Stomach (tissue), 9 donors: ENCODE measurements around the gene KLHL30. TPM values are rescaled to one million over a fixed set of nuclear protein-coding genes. Genes with fewer than 3 reads are reported as not detected.

Source experiments
- DNase-seq, 2 donors: peaks; one replicate each; pipeline versions ENCODE4 v3.0.0 to v3.0.0-alpha.2; 2013 to 2019
- H3K27ac ChIP-seq, 5 donors: fragments of 200-600 bp in 4 of 5; sonication (generic) in 4 of 5; one replicate each; pipeline ENCODE4 v1.5.1; 2013 to 2019; ENCODE audit warnings: mild to moderate bottlenecking in 1 of 5, moderate library complexity in 1 of 5
- H3K27me3 ChIP-seq, 3 donors: fragments of 200-600 bp; sonication (generic); one replicate each; pipeline ENCODE4 v1.5.1; 2017 to 2019; ENCODE audit warnings: mixed run types in 1 of 3
- H3K36me3 ChIP-seq, 4 donors: fragments of 200-600 bp; sonication (generic); 1 replicate in 3 of 4; 2 replicates in 1 of 4; pipeline ENCODE4 v1.5.1; 2016 to 2019
- H3K4me1 ChIP-seq, 4 donors: fragments of 200-600 bp; sonication (generic); one replicate each; pipeline ENCODE4 v1.5.1; 2016 to 2019
- H3K4me3 ChIP-seq, 4 donors: fragments of 200-600 bp; sonication (generic) in 3 of 4; one replicate each; pipeline ENCODE4 v1.5.1; 2016 to 2019; ENCODE audit warnings: mild to moderate bottlenecking in 1 of 4
- H3K9me3 ChIP-seq, 4 donors: fragments of 200-600 bp; sonication (generic); one replicate each; pipeline ENCODE4 v1.5.1; 2016 to 2019
- EP300 ChIP-seq: sonication (generic); formaldehyde crosslinking; IDR thresholded peaks from one replicate; pipeline ENCODE4 v1.6.1; 2017; ENCODE audit warnings: antibody characterized with exemption
- POLR2A ChIP-seq, 4 donors: fragments of 450-650 bp; IDR thresholded peaks; one replicate each; pipeline ENCODE4 v1.6.1; 2016; ENCODE audit warnings: antibody characterized with exemption in 4 of 4, control low read depth in 2 of 4, mild to moderate bottlenecking in 1 of 4, moderate library complexity in 1 of 4
- POLR2AphosphoS5 ChIP-seq, 3 donors: sonication (generic); formaldehyde crosslinking; IDR thresholded peaks; one replicate each; pipeline ENCODE4 v1.6.1; 2016; ENCODE audit warnings: antibody characterized with exemption in 3 of 3
- WGBS, 5 donors: extraction: QIAGEN DNeasy Blood & Tissue Kit in 3 of 5; methylation state at CpG; one replicate each; pipeline versions ENCODE4 v1.1.5 to v1.1.7; 2013 to 2018; 5-methylcytosine and 5-hydroxymethylcytosine counted together
- intact Hi-C: fragments of 100-400 bp; cut with DNase I; formaldehyde crosslinking; loops from one replicate; pipeline ENCODE4 v1.15.1; 2023; ENCODE audit warnings: low total_unique reads
- polyA plus RNA-seq, 3 donors: library from polyadenylated mRNA; stranded (reverse); fragments of 200-250 nt; gene quantifications; one replicate each; pipeline ENCODE4 v1.2.3, GENCODE V29; 2013
- total RNA-seq, 5 donors: library from RNA; depleted of rRNA; stranded (reverse); fragments of >200 nt; gene quantifications; one replicate each; pipeline versions ENCODE4 v1.1.0 to v1.2.3, GENCODE V29; 2014 to 2016
- TF ChIP-seq, protein P1 (sequence below), 7 experiments: fragments of 450-650 bp in 4 of 7; fragments of 200-600 bp in 3 of 7; sonication (generic) in 3 of 7; IDR thresholded peaks; one replicate each; pipeline ENCODE4 v1.5.1; 2016 to 2019; ENCODE audit warnings: antibody characterized with exemption in 7 of 7, control low read depth in 2 of 7, mild to moderate bottlenecking in 1 of 7
- donor health status: healthy with polysubstance abuse.
- donor health status: Bipolar disorder and iron deficiency.
- donor health status: healthy.

Gene KLHL30
- total and polyA plus RNA-seq, 8 donors, result 0.06 to 1.7 (median 0.37) TPM; not detected in 2

DNA sequence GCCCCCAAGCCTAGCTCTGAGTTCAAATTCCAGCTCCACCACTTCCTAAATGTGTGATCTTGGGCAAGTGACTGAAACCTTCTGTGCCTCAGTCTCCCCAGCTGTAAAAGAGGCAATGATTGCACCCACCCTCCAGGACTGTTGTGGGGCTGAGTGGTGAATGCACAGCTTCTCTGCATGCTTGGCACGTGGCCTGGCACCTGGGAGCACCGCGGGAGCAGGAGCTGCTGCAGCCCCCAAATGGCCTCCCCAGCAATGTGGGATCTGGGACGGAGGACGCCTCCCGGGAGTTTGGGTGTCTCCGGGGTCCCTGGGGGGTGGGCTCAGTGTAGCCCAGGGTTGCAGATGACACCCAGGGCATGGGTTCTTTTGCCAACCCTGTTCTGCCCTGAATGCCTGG is 1.6 kb downstream of the KLHL30 start:
- H3K9me3 ChIP-seq, result no peaks in the 10 kb centered on the region
- TF ChIP-seq EP300 (no peak), POLR2A (IDR thresholded peaks at IDR 0.05) (no peak), POLR2AphosphoS5 (IDR thresholded peaks at IDR 0.05) (no peak)
- TF ChIP-seq, protein P1, sequence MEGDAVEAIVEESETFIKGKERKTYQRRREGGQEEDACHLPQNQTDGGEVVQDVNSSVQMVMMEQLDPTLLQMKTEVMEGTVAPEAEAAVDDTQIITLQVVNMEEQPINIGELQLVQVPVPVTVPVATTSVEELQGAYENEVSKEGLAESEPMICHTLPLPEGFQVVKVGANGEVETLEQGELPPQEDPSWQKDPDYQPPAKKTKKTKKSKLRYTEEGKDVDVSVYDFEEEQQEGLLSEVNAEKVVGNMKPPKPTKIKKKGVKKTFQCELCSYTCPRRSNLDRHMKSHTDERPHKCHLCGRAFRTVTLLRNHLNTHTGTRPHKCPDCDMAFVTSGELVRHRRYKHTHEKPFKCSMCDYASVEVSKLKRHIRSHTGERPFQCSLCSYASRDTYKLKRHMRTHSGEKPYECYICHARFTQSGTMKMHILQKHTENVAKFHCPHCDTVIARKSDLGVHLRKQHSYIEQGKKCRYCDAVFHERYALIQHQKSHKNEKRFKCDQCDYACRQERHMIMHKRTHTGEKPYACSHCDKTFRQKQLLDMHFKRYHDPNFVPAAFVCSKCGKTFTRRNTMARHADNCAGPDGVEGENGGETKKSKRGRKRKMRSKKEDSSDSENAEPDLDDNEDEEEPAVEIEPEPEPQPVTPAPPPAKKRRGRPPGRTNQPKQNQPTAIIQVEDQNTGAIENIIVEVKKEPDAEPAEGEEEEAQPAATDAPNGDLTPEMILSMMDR (IDR thresholded peaks at IDR 0.05), result no peak
- 92 to 100% (median 95%) methylated on average over 5 to 7 of the region's 7 CpGs for WGBS, 5 donors
- no peak overlapping the region for H3K4me3 ChIP-seq
- H3K4me1 ChIP-seq, result peaks cover 8 to 52% (median 31%) of the 10 kb centered on the region in 4 donors
- no peaks in the 10 kb centered on the region for H3K36me3 ChIP-seq
- DNase-seq, result no peak
- intact Hi-C loops, result no loop called here
- H3K27ac ChIP-seq, result no peak overlapping the region
- H3K27me3 ChIP-seq, result no peaks in the 10 kb centered on the region

DNA sequence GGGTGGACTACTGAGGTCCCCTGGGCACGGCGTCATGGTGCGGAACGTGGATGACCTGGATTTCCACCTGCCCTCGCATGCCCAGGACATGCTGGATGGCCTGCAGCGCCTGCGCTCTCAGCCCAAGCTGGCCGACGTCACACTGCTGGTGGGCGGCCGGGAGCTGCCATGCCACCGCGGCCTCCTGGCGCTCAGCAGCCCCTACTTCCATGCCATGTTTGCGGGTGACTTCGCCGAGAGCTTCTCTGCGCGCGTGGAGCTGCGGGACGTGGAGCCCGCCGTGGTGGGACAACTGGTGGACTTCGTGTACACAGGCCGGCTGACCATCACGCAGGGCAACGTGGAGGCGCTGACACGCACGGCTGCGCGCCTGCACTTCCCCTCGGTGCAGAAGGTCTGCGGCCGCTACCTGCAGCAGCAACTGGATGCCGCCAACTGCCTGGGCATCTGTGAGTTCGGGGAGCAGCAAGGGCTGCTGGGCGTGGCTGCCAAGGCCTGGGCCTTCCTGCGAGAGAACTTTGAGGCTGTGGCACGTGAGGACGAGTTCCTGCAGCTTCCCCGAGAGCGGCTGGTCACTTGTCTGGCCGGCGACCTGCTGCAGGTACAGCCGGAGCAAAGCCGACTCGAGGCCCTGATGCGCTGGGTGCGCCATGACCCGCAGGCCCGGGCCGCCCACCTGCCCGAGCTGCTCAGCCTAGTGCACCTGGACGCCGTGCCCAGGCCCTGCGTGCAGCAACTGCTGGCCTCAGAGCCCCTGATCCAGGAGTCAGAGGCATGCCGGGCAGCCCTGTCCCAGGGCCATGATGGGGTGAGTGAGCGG is 2.5 kb downstream of the KLHL30 start:
- no peaks in the 10 kb centered on the region for H3K27me3 ChIP-seq
- intact Hi-C loops, result no loop called here
- H3K4me1 ChIP-seq, result peaks cover 8 to 52% (median 31%) of the 10 kb centered on the region in 4 donors
- no peaks in the 10 kb centered on the region for H3K9me3 ChIP-seq
- WGBS, 5 donors, result 88 to 95% (median 92%) methylated on average over 12 to 60 of the region's 60 CpGs
- peak overlapping the region in 1 of 5 donors; percentile 67 for H3K27ac ChIP-seq
- DNase-seq, result no peak
- TF ChIP-seq EP300 (no peak), POLR2AphosphoS5 (IDR thresholded peaks at IDR 0.05) (no peak), POLR2A (IDR thresholded peaks at IDR 0.05) (no peak)
- TF ChIP-seq, protein P1 (IDR thresholded peaks at IDR 0.05), result no peak
- no peak overlapping the region for H3K4me3 ChIP-seq
- no peaks in the 10 kb centered on the region for H3K36me3 ChIP-seq

DNA sequence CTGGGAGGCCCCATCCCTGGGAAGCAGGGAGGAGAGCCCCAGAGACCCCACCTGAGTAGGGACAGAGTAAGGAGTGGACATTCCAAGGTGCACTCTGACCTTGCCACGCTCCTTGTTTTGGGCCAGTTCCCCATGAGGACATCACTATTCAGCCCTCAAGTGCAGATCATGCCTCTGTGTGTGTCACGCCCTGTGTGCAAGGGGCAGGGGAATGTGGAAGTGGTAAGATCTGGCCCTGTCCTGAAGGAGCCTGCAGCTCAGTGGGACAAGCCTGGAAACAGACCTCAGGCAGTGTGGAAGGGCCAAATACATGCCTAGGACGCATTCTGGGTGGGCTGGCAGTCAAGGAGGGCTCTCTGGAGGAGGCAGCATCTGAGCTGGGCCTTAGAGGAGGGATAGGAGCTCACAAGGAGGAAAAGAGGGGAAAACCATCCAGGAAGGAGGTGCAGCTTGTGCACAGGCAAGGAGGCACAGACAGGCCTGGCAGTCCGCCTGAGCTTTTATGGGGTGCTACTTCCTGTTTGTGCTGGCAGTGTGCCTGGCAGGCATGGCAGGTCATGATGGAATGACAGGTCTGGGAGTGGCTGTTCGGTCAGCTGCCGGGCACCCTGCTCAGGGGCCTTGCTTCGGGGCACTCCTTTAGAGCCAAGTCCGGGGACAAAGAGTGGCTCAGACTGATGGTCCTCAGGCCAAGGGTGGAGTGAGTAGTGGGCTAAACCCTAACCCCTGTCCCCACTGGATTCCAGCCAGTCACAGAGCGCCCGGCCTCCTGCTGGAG is 3.3 kb downstream of the KLHL30 start:
- no peaks in the 10 kb centered on the region for H3K36me3 ChIP-seq
- peak overlapping the region in 2 of 5 donors; percentile 22 to 67 for H3K27ac ChIP-seq
- TF ChIP-seq EP300 (no peak), POLR2AphosphoS5 (IDR thresholded peaks at IDR 0.05) (peak in 1 of 3 donors; percentile 75), POLR2A (IDR thresholded peaks at IDR 0.05) (no peak)
- TF ChIP-seq, protein P1 (IDR thresholded peaks at IDR 0.05), result no peak
- WGBS, 5 donors, result 45 to 55% (median 54%) methylated on average over 9 to 10 of the region's 10 CpGs
- H3K4me1 ChIP-seq, result peaks cover 8 to 52% (median 31%) of the 10 kb centered on the region in 4 donors
- H3K27me3 ChIP-seq, result no peaks in the 10 kb centered on the region
- intact Hi-C loops, result no loop called here
- H3K4me3 ChIP-seq, result no peak overlapping the region
- H3K9me3 ChIP-seq, result no peaks in the 10 kb centered on the region
- peak; percentile 87 to 92 for DNase-seq

DNA sequence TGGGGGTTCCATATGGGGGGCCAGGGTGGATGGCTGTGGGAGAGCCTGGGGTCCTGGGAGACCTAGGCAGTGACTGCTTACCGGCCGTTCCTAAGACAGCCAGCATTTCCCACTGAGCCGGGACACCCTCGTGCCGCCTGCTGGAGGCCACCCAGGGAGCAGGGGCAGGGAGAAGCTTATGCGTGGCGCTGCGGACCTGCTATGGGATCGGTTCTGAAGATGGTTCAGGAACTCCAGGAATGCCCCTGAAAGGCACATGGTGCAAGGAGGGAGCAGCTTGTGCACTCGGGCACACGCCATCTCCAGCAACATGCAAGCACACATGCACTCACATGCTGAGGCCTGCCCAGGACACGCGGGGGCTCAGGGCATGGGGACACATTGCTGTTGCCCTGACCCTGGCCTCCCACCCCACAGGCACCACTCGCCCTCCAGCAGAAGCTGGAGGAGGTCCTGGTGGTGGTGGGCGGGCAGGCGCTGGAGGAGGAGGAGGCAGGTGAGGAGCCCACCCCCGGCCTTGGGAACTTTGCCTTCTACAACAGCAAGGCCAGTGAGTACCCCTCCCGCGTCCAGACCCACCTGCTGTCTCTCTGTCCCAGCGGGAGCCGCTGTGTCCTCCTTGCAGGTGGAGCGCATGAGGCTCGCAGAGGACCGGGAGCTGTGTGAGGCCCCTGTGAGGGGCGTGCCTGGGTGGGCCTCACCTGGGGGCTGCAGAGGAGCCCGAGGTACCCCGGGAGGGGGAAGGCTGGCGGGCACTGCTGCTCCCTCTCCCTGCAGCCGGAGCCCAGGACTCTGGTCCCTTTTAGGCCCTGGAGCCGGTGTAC is 4.1 kb downstream of the KLHL30 start:
- no peaks in the 10 kb centered on the region for H3K27me3 ChIP-seq
- intact Hi-C loops, result no loop called here
- TF ChIP-seq POLR2A (IDR thresholded peaks at IDR 0.05) (no peak), EP300 (no peak), POLR2AphosphoS5 (IDR thresholded peaks at IDR 0.05) (no peak)
- TF ChIP-seq, protein P1 (IDR thresholded peaks at IDR 0.05), result no peak
- peak overlapping the region in 2 of 5 donors; percentile 22 to 67 for H3K27ac ChIP-seq
- H3K4me1 ChIP-seq, result peaks cover 8 to 52% (median 31%) of the 10 kb centered on the region in 4 donors
- no peaks in the 10 kb centered on the region for H3K9me3 ChIP-seq
- no peak for DNase-seq
- H3K36me3 ChIP-seq, result no peaks in the 10 kb centered on the region
- no peak overlapping the region for H3K4me3 ChIP-seq
- 83 to 89% (median 86%) methylated on average over 9 to 30 of the region's 30 CpGs for WGBS, 5 donors
